ENCODE data around the gene NSMF.
"Not testable (repeated sequence)": the region's sequence is repeated elsewhere in the genome, so short reads cannot be mapped to it uniquely, and the experiment has no call there.

The NSMF gene

GRCh38 chr9:137454145-137454596, 5.0 kb downstream of the NSMF start:
- H3K9me3 ChIP-seq (ENCODE audit: low read depth, low read length), result no peaks in the 10 kb centered on the region
- no peak overlapping the region for H3K27ac ChIP-seq
- H3K9ac ChIP-seq (ENCODE audit: insufficient read length), result no peak overlapping the region
- no peak for DNase-seq (ENCODE audit: low read depth, low spot score)
- TF ChIP-seq EZH2 (IDR thresholded peaks at IDR 0.05), result no peak
- TF ChIP-seq FOXP2 (optimal IDR thresholded peaks at IDR 0.05; ENCODE audit: control extremely low read depth, extremely low read length, insufficient read depth), result no peak
- no peak for TF ChIP-seq POLR2AphosphoS5 (IDR thresholded peaks at IDR 0.05; ENCODE audit: borderline replicate concordance, low read depth, low read length)
- H3K4me3 ChIP-seq, result peak overlapping the region; percentile 55
- no peaks in the 10 kb centered on the region; the same call in 1 of the 2 replicates for H3K36me3 ChIP-seq (ENCODE audit: insufficient read depth, low read length)

DNA sequence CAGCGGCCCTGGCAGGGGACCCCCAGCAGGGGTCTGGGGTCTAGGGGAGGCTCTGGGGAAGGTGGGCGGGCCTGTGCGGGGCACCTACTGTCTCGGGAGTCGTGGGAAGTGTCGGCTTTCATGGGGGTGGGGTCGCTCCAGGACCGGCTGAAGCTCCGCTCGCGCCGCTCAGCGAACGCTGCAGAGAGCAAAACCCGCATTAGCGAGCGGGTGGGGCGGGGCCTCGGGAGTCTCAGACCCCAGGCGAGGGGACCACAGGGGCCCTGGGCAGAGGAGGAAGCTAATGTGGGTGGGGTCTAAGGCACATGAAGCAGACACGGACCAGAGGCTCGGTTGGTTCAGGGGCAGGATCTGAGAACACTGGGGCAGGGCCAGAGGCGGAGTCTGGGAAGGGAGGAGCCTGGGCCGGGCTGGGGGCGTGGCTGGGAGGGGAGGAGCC, 5.5 kb downstream of the NSMF start:
- peak; percentile 37 for DNase-seq (ENCODE audit: low read depth, low spot score)
- no peaks in the 10 kb centered on the region for H3K9me3 ChIP-seq (ENCODE audit: low read depth, low read length)
- peak overlapping the region; percentile 75 for H3K4me3 ChIP-seq
- no peak overlapping the region for H3K27ac ChIP-seq
- TF ChIP-seq FOXP2 (optimal IDR thresholded peaks at IDR 0.05; ENCODE audit: control extremely low read depth, extremely low read length, insufficient read depth) (no peak), EZH2 (IDR thresholded peaks at IDR 0.05) (no peak), POLR2AphosphoS5 (IDR thresholded peaks at IDR 0.05; ENCODE audit: borderline replicate concordance, low read depth, low read length) (no peak)
- no peak overlapping the region for H3K9ac ChIP-seq (ENCODE audit: insufficient read length)
- no peaks in the 10 kb centered on the region; the same call in 1 of the 2 replicates for H3K36me3 ChIP-seq (ENCODE audit: insufficient read depth, low read length)

GRCh38 chr9:137452761-137453642, 6.1 kb downstream of the NSMF start:
- Histone ChIP-seq H3K27ac (no peak overlapping the region), H3K4me3 (peak overlapping the region; percentile 75), H3K9me3 (ENCODE audit: low read depth, low read length) (no peaks in the 10 kb centered on the region), H3K36me3 (ENCODE audit: insufficient read depth, low read length) (no peaks in the 10 kb centered on the region; the same call in 1 of the 2 replicates), H3K9ac (ENCODE audit: insufficient read length) (no peak overlapping the region)
- DNase-seq (ENCODE audit: low read depth, low spot score), result no peak
- TF ChIP-seq FOXP2 (optimal IDR thresholded peaks at IDR 0.05; ENCODE audit: control extremely low read depth, extremely low read length, insufficient read depth), result no peak
- TF ChIP-seq POLR2AphosphoS5 (IDR thresholded peaks at IDR 0.05; ENCODE audit: borderline replicate concordance, low read depth, low read length), result no peak
- TF ChIP-seq EZH2 (IDR thresholded peaks at IDR 0.05), result no peak

GRCh38 chr9:137452006-137452760, 7.0 kb downstream of the NSMF start:
- no peak for DNase-seq (ENCODE audit: low read depth, low spot score)
- H3K9ac ChIP-seq (ENCODE audit: insufficient read length), result no peak overlapping the region
- TF ChIP-seq FOXP2 (optimal IDR thresholded peaks at IDR 0.05; ENCODE audit: control extremely low read depth, extremely low read length, insufficient read depth) (no peak), EZH2 (IDR thresholded peaks at IDR 0.05) (no peak), POLR2AphosphoS5 (IDR thresholded peaks at IDR 0.05; ENCODE audit: borderline replicate concordance, low read depth, low read length) (no peak)
- no peak overlapping the region for H3K27ac ChIP-seq
- H3K36me3 ChIP-seq (ENCODE audit: insufficient read depth, low read length), result no peaks in the 10 kb centered on the region; the same call in 1 of the 2 replicates
- H3K4me3 ChIP-seq, result no peak overlapping the region
- no peaks in the 10 kb centered on the region for H3K9me3 ChIP-seq (ENCODE audit: low read depth, low read length)

- not testable (repeated sequence) for H3K9ac ChIP-seq (ENCODE audit: insufficient read length); H3K9me3 ChIP-seq (ENCODE audit: low read depth, low read length); H3K27ac ChIP-seq; H3K36me3 ChIP-seq (ENCODE audit: insufficient read depth, low read length); H3K4me3 ChIP-seq; DNase-seq (ENCODE audit: low read depth, low spot score)
Measured at GRCh38 chr9:137451264-137452005, 7.7 kb downstream of the NSMF start.

GRCh38 chr9:137450539-137451222, 8.5 kb downstream of the NSMF start:
- DNase-seq (ENCODE audit: low read depth, low spot score); H3K27ac ChIP-seq; H3K9me3 ChIP-seq (ENCODE audit: low read depth, low read length); H3K9ac ChIP-seq (ENCODE audit: insufficient read length); H3K36me3 ChIP-seq (ENCODE audit: insufficient read depth, low read length); H3K4me3 ChIP-seq: not testable (repeated sequence)

DNA sequence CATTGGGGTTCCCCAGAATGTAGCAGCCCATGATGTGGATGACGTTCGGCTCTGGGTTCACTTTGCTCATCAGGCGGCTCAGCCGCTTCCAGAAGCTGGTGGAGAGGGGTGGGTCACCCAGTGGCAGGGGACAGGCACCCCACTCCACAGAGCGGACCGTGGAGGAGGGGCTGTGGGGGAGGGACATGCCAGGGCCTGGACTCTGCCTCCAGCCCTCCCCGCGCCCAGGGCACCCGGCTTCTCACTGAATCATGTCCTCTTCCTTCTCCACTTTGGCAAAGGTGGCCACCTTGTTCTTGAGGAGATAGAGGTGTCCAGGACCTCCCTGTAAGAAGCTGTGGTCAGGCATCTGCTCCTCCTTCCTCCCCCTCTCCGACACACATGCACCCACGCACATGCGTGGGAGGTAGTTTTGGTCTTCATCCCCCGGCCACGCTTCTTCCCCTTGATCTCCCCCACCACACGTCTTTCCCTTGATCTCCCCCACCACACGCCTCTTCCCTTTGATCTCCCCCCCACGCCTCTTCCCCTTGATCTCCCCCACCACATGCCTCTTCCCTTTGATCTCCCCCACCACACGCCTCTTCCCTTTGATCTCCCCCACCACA, 9.1 kb downstream of the NSMF start:
- H3K9me3 ChIP-seq (ENCODE audit: low read depth, low read length), result no peaks in the 10 kb centered on the region
- H3K27ac ChIP-seq, result no peak overlapping the region
- H3K9ac ChIP-seq (ENCODE audit: insufficient read length), result no peak overlapping the region
- TF ChIP-seq POLR2AphosphoS5 (IDR thresholded peaks at IDR 0.05; ENCODE audit: borderline replicate concordance, low read depth, low read length), result no peak
- TF ChIP-seq FOXP2 (optimal IDR thresholded peaks at IDR 0.05; ENCODE audit: control extremely low read depth, extremely low read length, insufficient read depth), result no peak
- TF ChIP-seq EZH2 (IDR thresholded peaks at IDR 0.05), result no peak
- no peak overlapping the region for H3K4me3 ChIP-seq
- no peaks in the 10 kb centered on the region; the same call in 1 of the 2 replicates for H3K36me3 ChIP-seq (ENCODE audit: insufficient read depth, low read length)
- no peak for DNase-seq (ENCODE audit: low read depth, low spot score)

Data from SK-N-MC (cell line).